SU-DHL-6 (cell line): ENCODE results near the gene TRPV4.

Source experiments
- H2AFZ ChIP-seq: fragments of 200-600 bp; sonication (generic); 2 replicates; pipeline ENCODE4 v1.6.1; 2014; ENCODE audit warnings: low read depth, mild to moderate bottlenecking, moderate library complexity, mixed read lengths, antibody characterized with exemption, low read length; ENCODE audit not compliant: severe bottlenecking
- H3F3A ChIP-seq: fragments of 200-600 bp; shearing (Covaris generic); 2 replicates; pipeline ENCODE4 v1.6.0; 2016; ENCODE audit warnings: antibody characterized with exemption, mild to moderate bottlenecking; ENCODE audit not compliant: insufficient read depth
- H3K27ac ChIP-seq: fragments of 200-600 bp; sonication (generic); 2 replicates; pipeline ENCODE4 v1.5.1; 2016; ENCODE audit warnings: low read depth, mild to moderate bottlenecking, low read length, moderate library complexity, mixed read lengths
- H3K27me3 ChIP-seq: fragments of 200-600 bp; sonication (generic), shearing (Covaris generic); 2 replicates; pipeline ENCODE4 v1.6.0; 2014; ENCODE audit warnings: mild to moderate bottlenecking, low read length
- H3K36me3 ChIP-seq: fragments of 200-600 bp; sonication (generic); 2 replicates; pipeline ENCODE4 v1.6.1; 2014; ENCODE audit warnings: mild to moderate bottlenecking, low read length, mixed read lengths
- H3K4me2 ChIP-seq: fragments of 300-600, 200-600 bp; shearing (Covaris generic), sonication (generic); 2 replicates; pipeline ENCODE4 v1.6.0; 2014; ENCODE audit warnings: low read length, low read depth, mild to moderate bottlenecking; ENCODE audit not compliant: poor library complexity, severe bottlenecking
- H3K4me3 ChIP-seq: fragments of 200-600 bp; sonication (generic); 2 replicates; pipeline ENCODE4 v1.5.1; 2014; ENCODE audit warnings: antibody characterized with exemption, low read length, mild to moderate bottlenecking, mixed read lengths; ENCODE audit not compliant: insufficient read depth, poor library complexity, severe bottlenecking
- H3K79me2 ChIP-seq: fragments of 200-600 bp; sonication (generic); 2 replicates; pipeline ENCODE4 v1.6.1; 2014; ENCODE audit warnings: mild to moderate bottlenecking, low read length, moderate library complexity; ENCODE audit not compliant: insufficient read depth
- H3K9ac ChIP-seq: fragments of 200-600 bp; sonication (generic); 2 replicates; pipeline ENCODE4 v1.7.0; 2014; ENCODE audit warnings: mild to moderate bottlenecking, low read length
- H3K9me2 ChIP-seq: fragments of 200-600 bp; sonication (generic); replicated peaks from 2 replicates; pipeline ENCODE4 v1.6.1; 2014; ENCODE audit warnings: low read length; ENCODE audit not compliant: insufficient read depth
- H3K9me3 ChIP-seq: fragments of 200-600 bp; sonication (generic); 2 replicates; pipeline ENCODE4 v1.6.1; 2014; ENCODE audit warnings: low read length, mixed read lengths; ENCODE audit not compliant: insufficient read depth
- H4K20me1 ChIP-seq: fragments of 200-600 bp; sonication (generic); 2 replicates; pipeline ENCODE4 v1.6.1; 2014; ENCODE audit warnings: low read depth, mild to moderate bottlenecking, antibody characterized with exemption, low read length, moderate library complexity, mixed read lengths
- EZH2phosphoT487 ChIP-seq: fragments of 200-600 bp; sonication (generic), shearing (Covaris generic); conservative IDR thresholded peaks from 2 replicates; pipeline ENCODE4 v1.6.1; 2018; ENCODE audit warnings: mild to moderate bottlenecking, antibody characterized with exemption, low read length, moderate library complexity, mixed read lengths
- TF ChIP-seq, protein P1 (sequence below): fragments of 200-600 bp; sonication (generic); IDR thresholded peaks from one replicate; pipeline ENCODE4 v1.5.1; 2017; ENCODE audit warnings: antibody characterized with exemption, mild to moderate bottlenecking, low read length, moderate library complexity; ENCODE audit not compliant: insufficient read depth, poor library complexity, severe bottlenecking

The TRPV4 gene

GRCh38 chr12:109760031-109760929, 72.9 kb downstream of the TRPV4 start:
- no peak overlapping the region for H3K27ac ChIP-seq
- H3K4me3 ChIP-seq: no peak overlapping the region
- H3K9ac ChIP-seq: no peak overlapping the region
- no peak overlapping the region for H2AFZ ChIP-seq
- no peak overlapping the region for H3K4me2 ChIP-seq
- 0 out of 2 replicates have a peak, but pooled peaks cover 4% of the 10 kb centered on the region for H3K9me3 ChIP-seq
- H3K9me2 ChIP-seq: no peaks in the 10 kb centered on the region
- no peaks in the 10 kb centered on the region for H4K20me1 ChIP-seq
- no peaks in the 10 kb centered on the region for H3K27me3 ChIP-seq
- H3K79me2 ChIP-seq: no peaks in the 10 kb centered on the region
- TF ChIP-seq, protein P1, sequence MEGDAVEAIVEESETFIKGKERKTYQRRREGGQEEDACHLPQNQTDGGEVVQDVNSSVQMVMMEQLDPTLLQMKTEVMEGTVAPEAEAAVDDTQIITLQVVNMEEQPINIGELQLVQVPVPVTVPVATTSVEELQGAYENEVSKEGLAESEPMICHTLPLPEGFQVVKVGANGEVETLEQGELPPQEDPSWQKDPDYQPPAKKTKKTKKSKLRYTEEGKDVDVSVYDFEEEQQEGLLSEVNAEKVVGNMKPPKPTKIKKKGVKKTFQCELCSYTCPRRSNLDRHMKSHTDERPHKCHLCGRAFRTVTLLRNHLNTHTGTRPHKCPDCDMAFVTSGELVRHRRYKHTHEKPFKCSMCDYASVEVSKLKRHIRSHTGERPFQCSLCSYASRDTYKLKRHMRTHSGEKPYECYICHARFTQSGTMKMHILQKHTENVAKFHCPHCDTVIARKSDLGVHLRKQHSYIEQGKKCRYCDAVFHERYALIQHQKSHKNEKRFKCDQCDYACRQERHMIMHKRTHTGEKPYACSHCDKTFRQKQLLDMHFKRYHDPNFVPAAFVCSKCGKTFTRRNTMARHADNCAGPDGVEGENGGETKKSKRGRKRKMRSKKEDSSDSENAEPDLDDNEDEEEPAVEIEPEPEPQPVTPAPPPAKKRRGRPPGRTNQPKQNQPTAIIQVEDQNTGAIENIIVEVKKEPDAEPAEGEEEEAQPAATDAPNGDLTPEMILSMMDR: no peak
- TF ChIP-seq EZH2phosphoT487: no peak
- H3K36me3 ChIP-seq: no peaks in the 10 kb centered on the region
- no peaks in the 10 kb centered on the region for H3F3A ChIP-seq

DNA sequence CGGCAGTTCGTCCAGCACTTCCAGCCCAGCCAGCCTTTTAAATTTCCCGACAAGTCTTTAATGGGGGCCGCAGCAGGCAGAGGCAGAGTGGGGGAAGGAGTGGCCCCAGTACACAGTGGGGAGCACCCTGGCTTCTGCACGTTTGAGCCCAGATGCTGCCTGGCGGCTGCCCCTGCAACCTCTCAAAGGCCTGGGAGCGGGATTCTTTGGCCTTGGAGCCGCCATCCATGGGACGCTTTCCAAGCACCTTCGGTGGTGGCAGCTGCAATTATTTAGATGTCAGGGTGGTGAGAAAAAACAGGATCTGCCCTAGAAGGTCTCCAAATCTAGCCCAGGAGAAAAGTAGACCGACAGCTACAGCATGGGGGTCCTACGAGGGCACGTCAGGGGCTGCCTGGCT, 73.6 kb downstream of the TRPV4 start:
- H3K9me3 ChIP-seq: 0 out of 2 replicates have a peak, but pooled peaks cover 4% of the 10 kb centered on the region
- TF ChIP-seq EZH2phosphoT487: no peak
- TF ChIP-seq, protein P1: no peak
- no peak overlapping the region for H3K27ac ChIP-seq
- H3K9me2 ChIP-seq: no peaks in the 10 kb centered on the region
- no peaks in the 10 kb centered on the region for H3F3A ChIP-seq
- no peaks in the 10 kb centered on the region for H3K27me3 ChIP-seq
- H3K4me3 ChIP-seq: no peak overlapping the region
- H3K9ac ChIP-seq: no peak overlapping the region
- no peaks in the 10 kb centered on the region for H4K20me1 ChIP-seq
- H3K4me2 ChIP-seq: no peak overlapping the region
- H3K79me2 ChIP-seq: no peaks in the 10 kb centered on the region
- H3K36me3 ChIP-seq: no peaks in the 10 kb centered on the region
- H2AFZ ChIP-seq: no peak overlapping the region

DNA sequence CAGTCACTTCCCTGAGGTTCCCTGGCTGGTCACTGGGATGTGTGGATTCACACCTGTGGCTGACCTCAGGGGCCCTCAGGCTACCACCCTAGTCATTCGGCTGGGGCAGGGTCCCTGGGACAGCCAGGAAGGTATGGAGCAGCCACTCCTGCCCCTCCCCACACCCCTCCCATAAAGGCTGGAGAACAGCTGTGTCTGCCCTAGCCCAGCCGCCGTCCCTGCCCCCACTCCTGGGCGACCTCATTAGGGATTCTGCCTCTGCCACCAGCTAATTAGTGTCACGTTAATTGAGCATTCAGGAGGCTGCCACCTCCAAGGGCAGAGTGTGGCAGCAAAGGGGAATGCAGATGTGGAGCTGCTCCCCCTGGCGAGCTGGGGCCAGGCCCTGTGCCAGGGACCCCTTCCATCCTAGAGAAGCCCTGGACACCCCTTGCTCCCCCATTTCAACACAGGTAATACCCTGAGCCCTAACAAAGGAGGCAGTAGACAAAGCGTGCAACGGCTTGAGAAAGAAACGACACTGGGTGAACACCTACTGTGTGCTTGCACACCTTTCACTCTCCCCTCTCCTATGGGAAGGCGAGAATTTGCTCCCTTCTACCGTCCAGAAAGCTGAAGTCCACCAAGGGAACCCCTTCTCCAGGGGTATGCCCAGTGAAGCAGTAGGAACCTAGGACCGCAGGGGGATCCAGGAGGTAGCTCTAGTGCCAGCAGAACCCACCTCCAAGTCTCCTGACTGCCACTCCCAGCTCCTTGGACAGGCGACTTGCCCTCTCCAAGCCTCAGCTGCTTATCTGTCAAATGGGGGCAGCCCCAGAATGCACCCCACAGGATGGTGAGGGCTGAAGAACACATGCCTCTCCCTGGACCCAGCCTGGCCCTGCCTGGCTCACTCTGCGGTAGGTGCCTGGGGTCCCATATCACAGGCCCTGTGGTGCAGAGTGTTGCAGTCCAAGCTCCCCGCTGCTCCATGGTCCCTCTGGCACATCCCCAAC, 74.5 kb downstream of the TRPV4 start:
- Histone ChIP-seq H3K9me3 (0 out of 2 replicates have a peak, but pooled peaks cover 4% of the 10 kb centered on the region), H3K79me2 (no peaks in the 10 kb centered on the region), H3K4me3 (no peak overlapping the region), H3K27ac (no peak overlapping the region), H4K20me1 (no peaks in the 10 kb centered on the region), H3F3A (no peaks in the 10 kb centered on the region), H3K27me3 (no peaks in the 10 kb centered on the region), H3K9ac (no peak overlapping the region), H3K4me2 (no peak overlapping the region), H2AFZ (no peak overlapping the region), H3K9me2 (no peaks in the 10 kb centered on the region), H3K36me3 (no peaks in the 10 kb centered on the region)
- TF ChIP-seq EZH2phosphoT487: no peak
- TF ChIP-seq, protein P1: no peak
